Pulmonary artery endothelial cell (primary cell): ENCODE results near the gene ANKRD34C. TPM values are rescaled to one million over a fixed set of nuclear protein-coding genes. Genes with fewer than 3 reads are reported as not detected.

ENCODE experiments used
- DNase-seq: peaks from one replicate; pipeline ENCODE4 v3.0.0-alpha.2; 2011; ENCODE audit warnings: low read depth, low spot score
- total RNA-seq: library from RNA; depleted of rRNA; stranded (reverse); fragments of >200 nt; gene quantifications from 2 replicates; pipeline ENCODE4 v1.2.3, GENCODE V29; 2014

Gene ANKRD34C
- not detected in 2 replicates for total RNA-seq

- DNase-seq = no peak
Observed at GRCh38 chr15:79282371-79283251, at the start of gene ANKRD34C. ANKRD34C (plus strand) TSS chr15:79282722; CDS start chr15:79293285, 10,563 bp downstream.

- DNase-seq = no peak
Observed at GRCh38 chr15:79233236-79233635, 49.3 kb upstream of the ANKRD34C start.

- DNase-seq = no peak
Observed at GRCh38 chr15:79240036-79240435, 42.5 kb upstream of the ANKRD34C start.

GRCh38 chr15:79243723-79244122 is 38.8 kb upstream of the ANKRD34C start:
- DNase-seq = no peak

GRCh38 chr15:79244876-79245275 is 37.6 kb upstream of the ANKRD34C start:
- no peak for DNase-seq

GRCh38 chr15:79248183-79248582 is 34.3 kb upstream of the ANKRD34C start:
- DNase-seq = no peak

- no peak for DNase-seq
Observed at GRCh38 chr15:79257454-79257853, 25.1 kb upstream of the ANKRD34C start.

- DNase-seq = no peak
Observed at GRCh38 chr15:79261836-79262235, 20.7 kb upstream of the ANKRD34C start.

- no peak for DNase-seq
Observed at GRCh38 chr15:79265167-79265566, 17.4 kb upstream of the ANKRD34C start.

GRCh38 chr15:79265987-79266579 is 16.4 kb upstream of the ANKRD34C start:
- no peak for DNase-seq

GRCh38 chr15:79283252-79284048 is 928 bp downstream of the ANKRD34C start:
- DNase-seq = no peak

- no peak for DNase-seq
Observed at GRCh38 chr15:79290642-79291275, 8.2 kb downstream of the ANKRD34C start.

- no peak for DNase-seq
Observed at GRCh38 chr15:79292011-79292410, 9.5 kb downstream of the ANKRD34C start.

GRCh38 chr15:79294075-79294474 is 11.6 kb downstream of the ANKRD34C start:
- DNase-seq = no peak

- DNase-seq = no peak
Observed at GRCh38 chr15:79296583-79296982, 14.1 kb downstream of the ANKRD34C start.

GRCh38 chr15:79299126-79299840 is 16.8 kb downstream of the ANKRD34C start:
- no peak for DNase-seq

GRCh38 chr15:79299841-79300235 is 17.3 kb downstream of the ANKRD34C start:
- DNase-seq = no peak

GRCh38 chr15:79307251-79307650 is 24.7 kb downstream of the ANKRD34C start:
- DNase-seq = no peak

- no peak for DNase-seq
Observed at GRCh38 chr15:79308874-79309273, 26.4 kb downstream of the ANKRD34C start.

GRCh38 chr15:79310612-79310984 is 28.1 kb downstream of the ANKRD34C start:
- no peak for DNase-seq
